ENCODE results near the gene CEP290.
"Not testable (repeated sequence)": the region's sequence is repeated elsewhere in the genome, so short reads cannot be mapped to it uniquely, and the experiment has no call there.

The CEP290 gene

GRCh38 chr12:88139711-88140110, 2.2 kb downstream of the CEP290 start:
- not testable (repeated sequence) for DNase-seq

GRCh38 chr12:88133181-88133580, 8.7 kb downstream of the CEP290 start:
- DNase-seq = not testable (repeated sequence)

GRCh38 chr12:88132392-88132791, 9.5 kb downstream of the CEP290 start:
- DNase-seq = no peak

- DNase-seq = no peak
These were observed 14.0 kb downstream of the CEP290 start for GRCh38 chr12:88127855-88128254.

GRCh38 chr12:88127099-88127498, 14.8 kb downstream of the CEP290 start:
- no peak for DNase-seq

- no peak for DNase-seq
These were observed 19.2 kb downstream of the CEP290 start for GRCh38 chr12:88122666-88123065.

GRCh38 chr12:88113871-88114270, 28.0 kb downstream of the CEP290 start:
- DNase-seq = no peak

- no peak for DNase-seq
These were observed 30.7 kb downstream of the CEP290 start for GRCh38 chr12:88111074-88111652.

GRCh38 chr12:88108021-88108420, 33.9 kb downstream of the CEP290 start:
- no peak for DNase-seq

GRCh38 chr12:88093573-88093972, 48.3 kb downstream of the CEP290 start:
- no peak for DNase-seq

GRCh38 chr12:88092771-88093170, 49.1 kb downstream of the CEP290 start:
- no peak for DNase-seq

- no peak for DNase-seq
These were observed 57.7 kb downstream of the CEP290 start for GRCh38 chr12:88084210-88084609.

GRCh38 chr12:88083634-88084033, 58.3 kb downstream of the CEP290 start:
- DNase-seq = no peak

GRCh38 chr12:88081247-88081646, 60.6 kb downstream of the CEP290 start:
- DNase-seq = no peak

GRCh38 chr12:88067301-88067700, 74.6 kb downstream of the CEP290 start:
- DNase-seq = no peak

- no peak for DNase-seq
These were observed 78.5 kb downstream of the CEP290 start for GRCh38 chr12:88063375-88063774.

- DNase-seq = no peak
These were observed 79.4 kb downstream of the CEP290 start for GRCh38 chr12:88062474-88062873.

GRCh38 chr12:88058719-88059077, 83.2 kb downstream of the CEP290 start:
- DNase-seq = no peak

GRCh38 chr12:88057994-88058718, 83.7 kb downstream of the CEP290 start:
- no peak for DNase-seq

GRCh38 chr12:88056571-88056970, 85.3 kb downstream of the CEP290 start:
- DNase-seq = no peak

GRCh38 chr12:88052686-88053085, 89.2 kb downstream of the CEP290 start:
- DNase-seq = no peak

- DNase-seq = no peak
These were observed 97.9 kb downstream of the CEP290 start for GRCh38 chr12:88044035-88044434.

GRCh38 chr12:88037770-88038169, 104.1 kb downstream of the CEP290 start:
- DNase-seq = no peak

GRCh38 chr12:88036353-88036965, 105.4 kb downstream of the CEP290 start:
- no peak for DNase-seq

- DNase-seq = no peak
These were observed 106.0 kb downstream of the CEP290 start for GRCh38 chr12:88035907-88036289.

All from activated CD8-positive, alpha-beta memory T cell treated with anti-CD3 and anti-CD28 coated beads, Interleukin-2, amount 50 U/mL, for 4 hours (primary cell).